GM12873 (cell line): Measurements from ENCODE around the gene DKK1.

Experiments
- TF ChIP-seq, protein P1 (sequence below): IDR thresholded peaks from 2 replicates; pipeline ENCODE4 v1.5.1; 2012; ENCODE audit warnings: low read depth, mild to moderate bottlenecking, moderate library complexity, low read length, control low read depth; ENCODE audit not compliant: insufficient read depth; ENCODE audit errors: missing control alignments

DKK1 gene

GRCh38 chr10:52334595-52334994, 20.5 kb downstream of the DKK1 start:
- TF ChIP-seq, protein P1, sequence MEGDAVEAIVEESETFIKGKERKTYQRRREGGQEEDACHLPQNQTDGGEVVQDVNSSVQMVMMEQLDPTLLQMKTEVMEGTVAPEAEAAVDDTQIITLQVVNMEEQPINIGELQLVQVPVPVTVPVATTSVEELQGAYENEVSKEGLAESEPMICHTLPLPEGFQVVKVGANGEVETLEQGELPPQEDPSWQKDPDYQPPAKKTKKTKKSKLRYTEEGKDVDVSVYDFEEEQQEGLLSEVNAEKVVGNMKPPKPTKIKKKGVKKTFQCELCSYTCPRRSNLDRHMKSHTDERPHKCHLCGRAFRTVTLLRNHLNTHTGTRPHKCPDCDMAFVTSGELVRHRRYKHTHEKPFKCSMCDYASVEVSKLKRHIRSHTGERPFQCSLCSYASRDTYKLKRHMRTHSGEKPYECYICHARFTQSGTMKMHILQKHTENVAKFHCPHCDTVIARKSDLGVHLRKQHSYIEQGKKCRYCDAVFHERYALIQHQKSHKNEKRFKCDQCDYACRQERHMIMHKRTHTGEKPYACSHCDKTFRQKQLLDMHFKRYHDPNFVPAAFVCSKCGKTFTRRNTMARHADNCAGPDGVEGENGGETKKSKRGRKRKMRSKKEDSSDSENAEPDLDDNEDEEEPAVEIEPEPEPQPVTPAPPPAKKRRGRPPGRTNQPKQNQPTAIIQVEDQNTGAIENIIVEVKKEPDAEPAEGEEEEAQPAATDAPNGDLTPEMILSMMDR, result no peak

- TF ChIP-seq, protein P1, result no peak
Observed at GRCh38 chr10:52335665-52336064, 21.6 kb downstream of the DKK1 start.

GRCh38 chr10:52337225-52337624, 23.1 kb downstream of the DKK1 start:
- TF ChIP-seq, protein P1, result no peak

- TF ChIP-seq, protein P1, result no peak
Observed at GRCh38 chr10:52343439-52343838, 29.4 kb downstream of the DKK1 start.

GRCh38 chr10:52346394-52347326, 32.6 kb downstream of the DKK1 start:
- TF ChIP-seq, protein P1, result no peak

DNA sequence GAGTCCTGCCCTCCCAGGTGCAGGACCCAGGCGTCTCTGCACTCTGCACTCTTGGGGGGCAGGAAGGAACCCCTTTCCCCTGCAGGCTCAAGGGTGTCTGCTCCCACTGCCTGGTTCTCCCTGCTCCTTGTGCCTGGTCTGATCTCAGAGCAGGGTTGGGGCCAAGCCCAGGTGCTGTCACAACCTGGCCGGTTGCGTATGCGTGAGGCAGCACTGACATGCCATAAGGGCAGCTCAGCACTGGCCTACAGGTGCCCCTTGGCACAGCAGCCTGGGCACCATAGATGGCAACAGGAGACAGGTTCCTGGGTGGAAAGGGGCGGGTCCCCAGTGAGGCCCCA, 33.2 kb downstream of the DKK1 start:
- TF ChIP-seq, protein P1, result no peak

DNA sequence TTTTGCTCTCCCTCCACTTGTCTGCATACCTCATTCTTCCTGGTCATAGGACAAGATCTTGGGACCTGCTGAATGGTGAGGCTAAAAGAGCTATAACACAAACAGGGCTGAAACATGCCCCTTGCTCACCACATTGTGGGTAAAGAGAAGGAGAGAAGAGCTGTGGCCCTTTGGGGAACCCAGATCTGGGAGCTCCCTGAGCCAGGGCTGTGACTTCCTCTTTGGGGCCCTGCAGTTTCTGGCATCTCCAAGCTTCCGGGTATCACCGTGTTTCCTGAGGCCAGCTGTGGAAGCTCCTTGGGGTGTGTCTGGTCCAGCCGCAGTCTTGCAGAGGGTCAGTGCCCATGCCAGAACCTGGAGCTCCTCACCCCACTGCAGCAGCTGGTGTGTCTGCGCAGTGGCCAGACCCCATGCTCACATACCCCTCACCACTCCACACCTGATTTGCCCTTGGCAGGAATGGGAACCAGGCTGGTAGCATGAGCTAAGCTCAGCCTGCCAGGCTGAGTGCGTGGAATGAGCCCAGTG, 34.0 kb downstream of the DKK1 start:
- TF ChIP-seq, protein P1, result no peak
